ENCODE data around the gene STK32B.

STK32B gene

DNA sequence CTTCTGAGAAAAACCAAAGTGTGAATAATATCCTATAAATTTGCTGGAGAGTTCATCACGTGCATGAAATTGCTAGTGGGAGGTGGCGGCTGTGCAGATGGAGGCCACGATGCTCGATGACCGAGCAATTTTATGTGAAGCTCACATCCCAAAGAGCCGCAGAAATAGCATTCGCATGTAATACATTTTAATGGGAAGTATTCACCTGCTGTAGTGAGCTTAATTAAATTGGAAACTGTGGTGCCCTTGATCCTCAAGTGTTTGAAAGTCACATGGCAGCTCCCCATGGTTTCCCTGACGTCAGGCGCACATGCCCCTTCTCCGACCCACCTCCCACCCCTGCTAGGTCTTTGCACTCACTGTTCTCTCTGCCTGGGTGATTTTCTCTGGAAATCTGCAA lies 136.8 kb downstream of the STK32B start:
- no peak overlapping the region for H3K4me3 Mint-ChIP-seq
- no peaks in the 10 kb centered on the region for H3K27me3 Mint-ChIP-seq
- H3K4me1 Mint-ChIP-seq (ENCODE audit: low read depth), result no peaks in the 10 kb centered on the region
- no peaks in the 10 kb centered on the region for H3K36me3 Mint-ChIP-seq (ENCODE audit: low read depth)
- H3K27ac Mint-ChIP-seq, result no peak overlapping the region
- no peaks in the 10 kb centered on the region for H3K9me3 Mint-ChIP-seq
- intact Hi-C loops (cut with micrococcal nuclease), result no loop called here

DNA sequence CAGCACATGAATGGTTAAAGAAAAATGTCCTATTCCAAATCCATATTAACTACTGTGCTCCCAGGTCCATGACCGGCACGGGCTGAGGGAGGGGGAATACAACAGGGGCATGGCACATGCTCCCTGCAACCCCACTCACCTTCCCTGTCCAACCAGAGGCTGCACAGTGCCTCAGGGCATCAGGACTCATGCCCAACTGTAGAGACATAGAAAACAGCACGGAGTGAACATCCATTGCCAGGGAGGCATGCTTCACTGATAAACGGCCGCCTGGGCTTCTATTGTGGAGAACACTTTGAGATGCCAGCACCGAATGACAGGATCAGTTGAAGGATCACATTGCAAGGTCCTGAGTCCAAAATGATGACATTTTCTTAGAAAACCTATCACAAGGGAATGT lies 140.6 kb downstream of the STK32B start:
- Mint-ChIP-seq H3K36me3 (ENCODE audit: low read depth) (no peaks in the 10 kb centered on the region), H3K27me3 (no peaks in the 10 kb centered on the region), H3K27ac (no peak overlapping the region), H3K4me1 (ENCODE audit: low read depth) (no peaks in the 10 kb centered on the region), H3K4me3 (no peak overlapping the region), H3K9me3 (no peaks in the 10 kb centered on the region)
- intact Hi-C loops (cut with micrococcal nuclease), result no loop called here

DNA sequence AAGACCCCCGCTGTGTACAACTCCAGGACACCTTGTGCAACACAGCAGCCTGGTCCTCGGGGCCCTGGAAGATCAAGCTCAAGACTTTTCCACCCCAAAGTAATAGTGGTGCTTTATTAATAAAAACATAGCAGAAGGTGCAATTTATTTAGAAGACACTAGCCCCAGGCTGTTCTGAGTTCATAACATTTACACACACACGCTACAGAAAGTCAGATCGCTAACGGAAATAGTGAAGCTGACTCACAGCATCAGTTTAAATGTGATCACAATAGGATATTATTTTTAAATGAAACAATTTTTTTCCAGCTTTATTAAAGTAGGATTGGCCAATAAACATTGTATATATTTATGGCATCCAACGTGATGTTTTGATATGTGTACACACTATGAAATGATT lies 141.0 kb downstream of the STK32B start:
- Mint-ChIP-seq H3K9me3 (no peaks in the 10 kb centered on the region), H3K27me3 (no peaks in the 10 kb centered on the region), H3K4me1 (ENCODE audit: low read depth) (no peaks in the 10 kb centered on the region), H3K27ac (no peak overlapping the region), H3K36me3 (ENCODE audit: low read depth) (no peaks in the 10 kb centered on the region), H3K4me3 (no peak overlapping the region)
- intact Hi-C loops (cut with micrococcal nuclease), result no loop called here

DNA sequence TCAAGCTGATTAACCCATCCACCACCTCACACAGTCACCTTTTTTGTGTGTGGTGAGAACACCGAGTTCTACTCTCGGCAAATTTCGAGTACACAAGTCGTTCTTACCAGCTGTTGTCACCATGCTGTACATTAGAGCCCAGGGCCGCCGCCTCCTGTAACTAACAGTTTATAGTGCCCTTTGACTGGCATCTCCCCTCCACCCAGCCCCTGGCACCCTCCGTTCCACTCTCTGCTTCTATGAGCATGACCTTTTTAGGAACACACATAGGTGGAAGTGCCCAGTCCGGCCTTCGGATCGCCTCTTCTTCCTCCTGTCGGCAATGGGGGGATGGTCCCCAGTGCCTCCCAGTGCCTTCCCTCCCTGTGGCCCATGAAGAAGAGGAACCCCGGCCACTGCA lies 141.4 kb downstream of the STK32B start:
- Mint-ChIP-seq H3K36me3 (ENCODE audit: low read depth) (no peaks in the 10 kb centered on the region), H3K27me3 (no peaks in the 10 kb centered on the region), H3K27ac (no peak overlapping the region), H3K4me1 (ENCODE audit: low read depth) (no peaks in the 10 kb centered on the region), H3K9me3 (no peaks in the 10 kb centered on the region), H3K4me3 (no peak overlapping the region)
- intact Hi-C loops (cut with micrococcal nuclease), result no loop called here

DNA sequence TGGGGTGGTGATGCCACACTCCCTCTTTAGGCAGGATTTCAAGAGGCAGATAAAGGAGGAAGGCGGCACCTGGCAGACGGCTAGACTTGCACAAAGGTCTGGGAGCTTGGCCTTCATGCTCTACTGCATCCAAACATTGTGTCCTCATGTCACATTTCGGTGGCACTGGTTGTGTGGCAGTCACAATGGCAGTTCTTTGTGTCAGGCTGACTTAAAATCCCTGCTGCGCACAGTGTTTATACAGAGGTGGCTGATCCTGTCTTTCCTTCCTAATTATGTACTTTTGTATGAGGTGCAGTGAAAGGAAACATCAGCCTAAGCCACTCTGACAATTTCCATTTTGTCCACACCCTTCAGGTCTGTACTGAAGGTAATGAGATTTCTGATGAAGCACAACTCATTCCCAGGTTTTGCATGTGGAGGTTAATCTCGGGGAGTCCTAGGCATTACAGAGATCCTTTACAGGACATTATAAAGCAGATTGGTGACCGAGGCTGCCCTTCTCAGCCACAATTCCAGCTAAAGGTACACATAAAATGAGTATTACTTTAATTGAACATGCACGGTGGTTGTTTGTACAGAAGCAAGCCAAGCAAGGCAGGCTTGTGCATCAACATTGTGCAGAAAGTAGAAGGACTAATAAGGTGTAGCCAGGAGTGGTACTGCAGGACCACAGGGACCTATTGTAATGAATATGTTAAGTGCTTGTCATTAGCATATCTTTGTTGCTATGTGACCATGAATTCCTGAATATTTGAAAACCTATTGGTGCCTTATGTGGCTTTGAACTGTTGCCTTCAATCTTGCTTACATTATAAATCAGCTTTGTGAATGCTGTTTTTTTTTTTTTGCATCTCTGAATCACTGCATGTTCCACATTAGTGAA lies 147.6 kb downstream of the STK32B start:
- H3K27ac Mint-ChIP-seq, result no peak overlapping the region
- H3K9me3 Mint-ChIP-seq, result no peaks in the 10 kb centered on the region
- H3K4me3 Mint-ChIP-seq, result no peak overlapping the region
- intact Hi-C loops (cut with micrococcal nuclease), result no loop called here
- H3K27me3 Mint-ChIP-seq, result no peaks in the 10 kb centered on the region
- no peaks in the 10 kb centered on the region for H3K4me1 Mint-ChIP-seq (ENCODE audit: low read depth)
- no peaks in the 10 kb centered on the region for H3K36me3 Mint-ChIP-seq (ENCODE audit: low read depth)

DNA sequence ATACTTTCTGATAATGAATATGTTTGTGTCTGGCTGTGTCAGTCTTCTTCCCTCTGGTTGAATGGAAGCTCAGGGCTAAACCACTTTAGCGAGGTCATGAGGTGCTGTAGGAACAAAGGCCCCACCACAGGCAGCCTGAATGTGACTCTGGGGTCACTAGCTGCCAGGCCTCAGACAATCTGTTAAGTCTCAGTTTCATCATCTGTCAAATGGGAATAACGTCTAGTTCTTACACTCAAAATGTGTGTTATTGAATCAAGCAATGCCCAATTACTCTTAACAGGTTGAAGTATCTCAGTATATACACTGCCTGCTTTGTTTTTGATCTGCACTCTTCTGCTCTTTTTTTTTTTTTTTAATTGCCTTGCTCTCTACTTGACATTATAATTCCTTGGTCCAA lies 148.6 kb downstream of the STK32B start:
- H3K27ac Mint-ChIP-seq, result no peak overlapping the region
- H3K9me3 Mint-ChIP-seq, result no peaks in the 10 kb centered on the region
- no peaks in the 10 kb centered on the region for H3K27me3 Mint-ChIP-seq
- H3K4me3 Mint-ChIP-seq, result no peak overlapping the region
- H3K36me3 Mint-ChIP-seq (ENCODE audit: low read depth), result no peaks in the 10 kb centered on the region
- intact Hi-C loops (cut with micrococcal nuclease), result no loop called here
- no peaks in the 10 kb centered on the region for H3K4me1 Mint-ChIP-seq (ENCODE audit: low read depth)

DNA sequence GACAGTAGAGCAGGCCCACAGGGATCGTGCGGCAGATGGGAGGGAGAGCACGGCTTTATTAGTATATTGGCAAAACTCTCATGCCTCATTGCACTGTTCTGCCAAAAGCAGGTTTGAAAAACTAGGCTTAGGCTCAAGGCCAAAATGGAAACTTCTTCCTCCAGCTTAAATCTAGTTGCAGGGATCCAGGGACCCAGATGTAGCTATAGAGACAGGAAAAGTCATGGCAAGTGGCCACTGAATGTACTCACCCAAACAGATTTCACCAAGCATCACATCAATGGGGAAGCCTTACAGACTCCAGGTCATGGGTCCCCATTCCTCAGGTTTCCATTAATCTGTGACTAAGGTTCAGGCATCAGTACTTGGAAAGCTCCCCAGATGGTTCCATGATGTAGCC lies 149.2 kb downstream of the STK32B start:
- Mint-ChIP-seq H3K9me3 (no peaks in the 10 kb centered on the region), H3K4me3 (no peak overlapping the region), H3K27ac (no peak overlapping the region), H3K4me1 (ENCODE audit: low read depth) (no peaks in the 10 kb centered on the region), H3K36me3 (ENCODE audit: low read depth) (no peaks in the 10 kb centered on the region), H3K27me3 (no peaks in the 10 kb centered on the region)
- intact Hi-C loops (cut with micrococcal nuclease), result no loop called here

DNA sequence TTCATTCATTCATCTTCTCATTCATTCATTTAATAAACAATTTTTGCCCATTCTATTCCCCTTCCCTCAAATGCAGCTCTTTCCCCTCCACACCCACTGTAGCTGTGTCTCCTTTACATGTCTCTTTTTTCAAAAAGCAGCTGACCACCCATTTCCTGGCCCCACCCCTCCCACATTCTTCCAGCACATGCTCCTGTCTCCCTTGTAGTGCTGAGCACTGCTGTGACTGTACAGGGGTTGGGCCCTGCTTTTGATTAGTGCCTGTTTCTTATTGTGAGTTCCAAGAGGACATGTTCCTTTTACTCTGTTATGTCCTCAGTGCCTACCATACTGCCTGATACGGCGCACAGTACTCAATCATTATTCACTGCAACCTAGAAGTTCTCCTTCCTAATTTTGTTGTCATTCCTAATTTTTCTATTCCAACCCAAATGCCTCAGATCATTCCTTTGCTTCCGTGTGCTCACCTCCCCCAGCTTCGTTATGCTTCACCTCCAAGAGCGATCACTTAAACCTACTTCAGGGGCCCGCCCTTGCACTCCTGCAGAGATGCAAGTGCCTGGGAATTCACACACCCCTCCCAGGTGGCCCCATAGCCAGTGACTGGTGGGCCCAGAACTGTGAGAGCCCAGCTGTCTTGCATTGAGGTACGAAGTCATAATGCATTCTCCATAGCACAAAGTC lies 152.2 kb downstream of the STK32B start:
- Mint-ChIP-seq H3K9me3 (no peaks in the 10 kb centered on the region), H3K27ac (no peak overlapping the region)
- intact Hi-C loops (cut with micrococcal nuclease), result no loop called here

DNA sequence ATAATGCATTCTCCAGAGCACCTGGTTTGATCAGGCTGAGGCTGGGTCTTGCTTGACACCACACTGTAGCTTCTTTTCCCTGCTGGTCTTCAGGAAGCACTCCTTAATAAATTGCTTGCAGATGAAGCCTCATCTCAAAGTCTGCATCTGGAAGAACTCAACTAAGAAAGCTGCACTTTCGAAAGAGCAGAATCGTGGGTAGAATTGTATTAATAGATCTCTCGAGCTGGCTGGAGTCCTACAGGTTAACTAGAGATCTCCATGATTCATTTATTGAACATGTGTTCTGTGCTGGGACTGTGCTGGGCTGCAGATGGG lies 152.7 kb downstream of the STK32B start:
- no peaks in the 10 kb centered on the region for H3K9me3 Mint-ChIP-seq
- no peak overlapping the region for H3K4me3 Mint-ChIP-seq
- H3K4me1 Mint-ChIP-seq (ENCODE audit: low read depth), result no peaks in the 10 kb centered on the region
- H3K27ac Mint-ChIP-seq, result no peak overlapping the region
- no peaks in the 10 kb centered on the region for H3K27me3 Mint-ChIP-seq
- H3K36me3 Mint-ChIP-seq (ENCODE audit: low read depth), result no peaks in the 10 kb centered on the region
- intact Hi-C loops (cut with micrococcal nuclease), result no loop called here

More for the DNA sequence above, 152.2 kb downstream of the STK32B start:
- H3K4me1 Mint-ChIP-seq (ENCODE audit: low read depth), result no peaks in the 10 kb centered on the region
- no peaks in the 10 kb centered on the region for H3K36me3 Mint-ChIP-seq (ENCODE audit: low read depth)
- H3K4me3 Mint-ChIP-seq, result no peak overlapping the region
- no peaks in the 10 kb centered on the region for H3K27me3 Mint-ChIP-seq

DNA sequence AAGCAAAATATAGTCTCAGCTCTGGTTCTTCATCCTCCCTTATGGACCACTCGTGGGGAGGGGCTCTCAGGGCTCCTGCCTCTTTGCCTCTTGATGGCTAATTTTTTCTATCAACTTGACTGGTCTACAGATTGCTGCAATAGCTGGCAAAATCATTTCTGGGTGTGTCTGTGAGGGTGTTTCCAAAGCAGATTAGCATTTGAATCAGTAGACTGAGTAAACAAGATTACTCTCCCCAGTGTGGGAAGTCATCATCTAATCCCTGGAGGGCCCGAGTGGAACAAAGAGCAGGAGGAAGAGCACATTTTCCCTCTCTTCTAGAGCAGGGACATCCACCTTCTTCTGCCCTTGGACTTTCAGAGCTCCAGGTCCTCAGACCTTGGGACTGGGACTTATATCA lies 153.5 kb downstream of the STK32B start:
- no peaks in the 10 kb centered on the region for H3K27me3 Mint-ChIP-seq
- H3K4me3 Mint-ChIP-seq, result no peak overlapping the region
- H3K4me1 Mint-ChIP-seq (ENCODE audit: low read depth), result no peaks in the 10 kb centered on the region
- no peak overlapping the region for H3K27ac Mint-ChIP-seq
- no peaks in the 10 kb centered on the region for H3K36me3 Mint-ChIP-seq (ENCODE audit: low read depth)
- no peaks in the 10 kb centered on the region for H3K9me3 Mint-ChIP-seq
- intact Hi-C loops (cut with micrococcal nuclease), result no loop called here

DNA sequence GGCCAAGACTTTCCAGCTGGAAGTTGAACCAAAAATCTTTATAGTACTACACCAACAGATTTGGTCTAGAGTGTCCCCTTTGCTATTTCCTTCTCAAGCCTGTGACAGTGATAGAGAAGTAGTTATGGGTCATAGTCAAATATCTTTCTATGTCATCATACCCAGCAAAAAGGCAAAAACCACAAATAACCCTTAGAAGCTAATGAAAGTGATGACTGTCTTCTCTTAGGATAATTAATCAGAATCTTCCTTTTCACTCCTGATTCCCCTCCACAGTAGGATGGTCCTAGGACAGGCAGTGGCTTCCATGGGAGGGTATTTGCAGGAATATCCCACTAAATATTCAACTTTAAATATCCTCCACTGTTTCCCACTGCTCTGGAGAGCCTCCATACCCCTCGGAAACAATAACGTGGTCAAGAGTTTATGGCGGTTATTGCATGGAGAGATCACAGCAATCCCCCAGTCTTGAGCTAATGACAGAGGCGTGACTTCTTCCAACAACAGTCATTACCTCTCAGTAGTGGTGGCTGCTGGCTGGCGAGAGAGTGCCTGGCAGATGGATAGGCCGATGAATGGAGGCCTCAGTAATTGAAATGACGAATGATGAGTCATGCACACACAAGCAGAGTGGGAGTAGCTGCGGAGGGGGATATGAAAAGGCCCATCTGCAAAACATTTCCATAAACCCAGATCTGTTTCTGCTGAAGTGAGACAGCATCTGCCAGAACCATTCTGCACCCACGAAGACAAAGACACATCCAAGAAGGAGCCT lies 154.9 kb downstream of the STK32B start:
- intact Hi-C loops (cut with micrococcal nuclease), result no loop called here
- H3K4me3 Mint-ChIP-seq, result no peak overlapping the region
- no peaks in the 10 kb centered on the region for H3K9me3 Mint-ChIP-seq
- no peaks in the 10 kb centered on the region for H3K36me3 Mint-ChIP-seq (ENCODE audit: low read depth)
- no peaks in the 10 kb centered on the region for H3K4me1 Mint-ChIP-seq (ENCODE audit: low read depth)
- no peak overlapping the region for H3K27ac Mint-ChIP-seq
- H3K27me3 Mint-ChIP-seq, result no peaks in the 10 kb centered on the region

DNA sequence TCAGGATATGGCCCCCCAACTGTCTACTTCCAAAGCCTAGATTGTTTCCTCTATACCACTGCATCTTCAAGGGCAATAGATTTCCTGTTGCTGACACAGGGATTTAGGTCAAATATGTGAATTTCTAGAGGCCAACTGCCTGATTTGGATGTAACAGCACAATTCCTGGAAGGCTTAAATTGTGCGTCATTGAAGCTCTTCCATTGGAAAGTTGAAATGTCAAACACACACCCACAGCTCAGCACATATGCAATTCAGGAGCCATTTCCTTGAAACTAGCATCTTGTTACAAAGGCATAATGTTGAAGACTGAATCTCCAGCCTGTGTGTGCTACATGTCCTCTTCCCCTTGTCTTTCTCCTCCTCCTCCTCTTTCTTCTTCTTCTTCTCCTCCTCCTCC lies 158.6 kb downstream of the STK32B start:
- H3K9me3 Mint-ChIP-seq, result peaks cover 8% of the 10 kb centered on the region
- H3K27ac Mint-ChIP-seq, result no peak overlapping the region
- H3K27me3 Mint-ChIP-seq, result no peaks in the 10 kb centered on the region
- H3K4me1 Mint-ChIP-seq (ENCODE audit: low read depth), result no peaks in the 10 kb centered on the region
- H3K36me3 Mint-ChIP-seq (ENCODE audit: low read depth), result no peaks in the 10 kb centered on the region
- H3K4me3 Mint-ChIP-seq, result no peak overlapping the region
- intact Hi-C loops (cut with micrococcal nuclease), result no loop called here

DNA sequence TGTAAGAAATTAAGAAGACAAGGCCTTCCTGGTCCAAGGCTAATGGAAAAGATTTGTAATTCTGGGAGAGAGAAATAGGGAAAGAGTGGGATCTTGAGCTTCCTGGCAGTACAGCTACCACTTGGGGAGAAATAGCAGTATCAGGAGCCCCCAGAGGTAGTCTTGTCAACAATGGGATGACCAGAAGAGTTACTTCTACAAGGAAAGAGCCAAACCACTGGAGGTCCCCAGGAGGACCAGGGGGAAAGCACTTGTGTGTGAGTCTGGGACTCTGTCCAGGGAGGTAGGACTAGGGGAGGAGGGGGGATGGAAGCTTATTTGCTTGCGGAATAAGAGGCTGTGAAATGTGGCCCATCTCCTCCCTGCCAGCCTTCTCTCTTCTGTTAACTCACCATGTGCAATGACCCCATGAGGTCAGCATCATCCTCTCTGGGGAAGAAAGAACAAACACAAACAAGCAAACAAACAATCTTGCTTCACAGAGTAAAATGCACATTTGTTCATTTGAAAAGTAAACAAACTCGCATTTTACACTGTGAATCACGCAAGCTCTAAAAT lies 160.1 kb downstream of the STK32B start:
- H3K4me1 Mint-ChIP-seq (ENCODE audit: low read depth), result no peaks in the 10 kb centered on the region
- peaks cover 8% of the 10 kb centered on the region for H3K9me3 Mint-ChIP-seq
- H3K36me3 Mint-ChIP-seq (ENCODE audit: low read depth), result no peaks in the 10 kb centered on the region
- intact Hi-C loops (cut with micrococcal nuclease), result no loop called here
- H3K4me3 Mint-ChIP-seq, result no peak overlapping the region
- no peaks in the 10 kb centered on the region for H3K27me3 Mint-ChIP-seq
- no peak overlapping the region for H3K27ac Mint-ChIP-seq

All from dendritic cell treated with granulocyte-macrophage colony-stimulating factor and Interleukin-4, amounts not matched to agents 40 ng/mL and 50 ng/mL, for 4 days (primary cell).